GM12891 (cell line): ENCODE data around the gene TAF4B.

Source experiments
- POLR2A ChIP-seq: IDR thresholded peaks from 2 replicates; pipeline ENCODE4 v1.6.1; 2011; ENCODE audit warnings: low read depth, low read length, control low read depth
- POLR2AphosphoS5 ChIP-seq: IDR thresholded peaks from 2 replicates; pipeline ENCODE4 v1.6.1; 2011; ENCODE audit warnings: low read depth, low read length, control low read depth
- POU2F2 ChIP-seq: IDR thresholded peaks from 2 replicates; pipeline ENCODE4 v1.6.1; 2011; ENCODE audit warnings: low read depth, mild to moderate bottlenecking, control low read depth, low read length, moderate library complexity
- SPI1 ChIP-seq: IDR thresholded peaks from 2 replicates; pipeline ENCODE4 v1.6.1; 2011; ENCODE audit warnings: low read depth, low read length, control low read depth
- TAF1 ChIP-seq: IDR thresholded peaks from 2 replicates; pipeline ENCODE4 v1.6.1; 2011; ENCODE audit warnings: low read depth, low read length, control low read depth

DNA sequence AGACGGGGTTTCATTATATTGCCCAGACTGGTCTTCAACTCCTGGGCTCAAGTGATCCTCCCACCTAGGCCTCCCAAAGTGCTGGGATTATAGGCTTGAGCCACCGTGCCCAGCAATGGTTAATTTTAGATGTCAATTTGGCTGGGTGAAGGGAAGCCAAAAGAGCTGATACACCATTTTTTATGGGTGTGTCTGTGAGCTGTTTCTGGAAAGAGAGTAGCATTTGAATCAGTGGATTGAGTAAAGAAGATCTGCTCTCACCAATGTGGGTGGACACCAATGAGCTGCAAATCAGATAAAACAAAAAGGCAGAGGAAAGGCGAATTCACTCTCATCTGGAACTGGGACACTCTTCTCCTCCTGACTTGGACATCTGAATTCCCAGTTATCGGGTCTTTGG is 16.1 kb upstream of the TAF4B start:
- TF ChIP-seq POLR2A: no peak
- no peak for TF ChIP-seq POLR2AphosphoS5
- no peak for TF ChIP-seq TAF1
- TF ChIP-seq SPI1: no peak
- TF ChIP-seq POU2F2: no peak
